NT2/D1 (cell line): Measurements from ENCODE around the gene PPP1R37.
A peak's percentile ranks its signal among the peaks of the same experiment; 100 is the strongest.
"Not testable (repeated sequence)": the region's sequence is repeated elsewhere in the genome, so short reads cannot be mapped to it uniquely, and the experiment has no call there.

ENCODE experiments used
- DNase-seq: peaks from one replicate; pipeline ENCODE4 v3.0.0-alpha.2; 2011; ENCODE audit warnings: low read depth, low spot score
- H3K27me3 ChIP-seq: 2 replicates; pipeline ENCODE4 v1.6.0; 2011; ENCODE audit warnings: mild to moderate bottlenecking; ENCODE audit not compliant: insufficient read length, insufficient read depth
- H3K36me3 ChIP-seq: 2 replicates; pipeline ENCODE4 v1.6.1; 2011; ENCODE audit warnings: mild to moderate bottlenecking, low read length, mixed read lengths; ENCODE audit not compliant: insufficient read depth, insufficient read length
- H3K4me1 ChIP-seq: 2 replicates; pipeline ENCODE4 v1.5.1; 2011; ENCODE audit not compliant: insufficient read depth, insufficient read length
- H3K4me3 ChIP-seq: 2 replicates; pipeline ENCODE4 v1.5.1; 2011; ENCODE audit warnings: low read depth; ENCODE audit not compliant: insufficient read length
- H3K9ac ChIP-seq: 2 replicates; pipeline ENCODE4 v1.6.0; 2011; ENCODE audit warnings: low read depth; ENCODE audit not compliant: insufficient read length
- H3K9me3 ChIP-seq: 2 replicates; pipeline ENCODE4 v1.5.1; 2011; ENCODE audit warnings: mild to moderate bottlenecking, low read length; ENCODE audit not compliant: insufficient read depth
- SUZ12 ChIP-seq: IDR thresholded peaks from 2 replicates; pipeline ENCODE4 v1.6.1; 2011; ENCODE audit not compliant: insufficient read length, insufficient read depth; ENCODE audit errors: extremely low read depth
- YY1 ChIP-seq: IDR thresholded peaks from 2 replicates; pipeline ENCODE4 v1.6.1; 2011; ENCODE audit not compliant: insufficient read length, insufficient read depth
- ZNF274 ChIP-seq: IDR thresholded peaks from 2 replicates; pipeline ENCODE4 v1.6.1; 2011; ENCODE audit warnings: mild to moderate bottlenecking, low read depth, low read length

Gene PPP1R37

DNA sequence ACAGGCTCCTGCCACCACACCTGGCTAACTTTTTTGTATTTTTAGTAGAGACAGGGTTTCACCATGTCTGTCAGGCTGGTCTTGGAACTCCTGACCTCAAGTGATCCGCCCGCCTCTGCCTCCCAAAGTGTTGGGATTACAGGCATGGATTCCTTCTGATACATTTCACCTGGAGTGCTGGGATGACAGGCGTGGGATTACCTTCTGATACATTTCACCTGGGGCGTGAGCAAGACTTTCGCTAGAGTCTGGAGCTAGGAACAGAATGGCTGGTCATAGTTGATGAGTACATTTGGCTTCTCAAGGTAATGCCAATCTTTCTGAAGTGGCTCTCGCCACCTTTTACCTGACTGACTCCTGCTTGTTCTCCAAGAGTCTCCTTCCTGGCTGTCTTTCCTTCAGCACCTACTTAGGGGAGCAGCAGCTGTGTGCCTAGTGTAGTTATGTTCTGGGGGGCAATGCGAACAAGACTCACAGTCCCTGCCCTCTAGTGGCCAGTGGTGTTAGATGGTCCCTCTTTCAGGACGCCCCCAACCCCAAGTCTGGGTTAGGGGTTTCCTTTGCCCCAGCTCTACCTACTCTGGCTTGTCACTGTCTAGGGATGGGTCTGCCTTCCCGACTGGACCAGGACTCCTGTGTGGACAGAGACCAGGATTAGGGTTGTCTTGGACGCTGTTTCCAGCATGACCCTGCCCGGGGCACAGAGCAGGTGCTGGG is 19.3 kb downstream of the PPP1R37 start:
- peaks cover 19% of the 10 kb centered on the region for H3K4me1 ChIP-seq
- DNase-seq: no peak
- no peak overlapping the region for H3K9ac ChIP-seq
- no peaks in the 10 kb centered on the region for H3K9me3 ChIP-seq
- TF ChIP-seq YY1 (no peak), SUZ12 (no peak), ZNF274 (no peak)
- no peak overlapping the region for H3K4me3 ChIP-seq
- peaks cover 9% of the 10 kb centered on the region for H3K36me3 ChIP-seq
- no peaks in the 10 kb centered on the region for H3K27me3 ChIP-seq

GRCh38 chr19:45113628-45114027 is 20.6 kb downstream of the PPP1R37 start:
- Histone ChIP-seq H3K4me1 (peaks cover 26% of the 10 kb centered on the region), H3K36me3 (peaks cover 9% of the 10 kb centered on the region), H3K4me3 (no peak overlapping the region), H3K9ac (no peak overlapping the region), H3K9me3 (no peaks in the 10 kb centered on the region), H3K27me3 (no peaks in the 10 kb centered on the region)
- no peak for DNase-seq
- TF ChIP-seq SUZ12: no peak
- no peak for TF ChIP-seq YY1
- no peak for TF ChIP-seq ZNF274

GRCh38 chr19:45114116-45114515 is 21.1 kb downstream of the PPP1R37 start:
- no peaks in the 10 kb centered on the region for H3K9me3 ChIP-seq
- H3K4me1 ChIP-seq: peaks cover 26% of the 10 kb centered on the region
- H3K9ac ChIP-seq: no peak overlapping the region
- H3K36me3 ChIP-seq: peaks cover 9% of the 10 kb centered on the region
- H3K4me3 ChIP-seq: no peak overlapping the region
- H3K27me3 ChIP-seq: no peaks in the 10 kb centered on the region
- DNase-seq: no peak
- TF ChIP-seq YY1 (no peak), ZNF274 (no peak), SUZ12 (no peak)

- peaks cover 13% of the 10 kb centered on the region for H3K36me3 ChIP-seq
- H3K9me3 ChIP-seq: no peaks in the 10 kb centered on the region
- peak overlapping the region; percentile 21 for H3K9ac ChIP-seq
- no peak for DNase-seq
- no peak overlapping the region for H3K4me3 ChIP-seq
- no peaks in the 10 kb centered on the region for H3K27me3 ChIP-seq
- no peak for TF ChIP-seq YY1
- TF ChIP-seq ZNF274: no peak
- TF ChIP-seq SUZ12: no peak
- peaks cover 26% of the 10 kb centered on the region for H3K4me1 ChIP-seq
These were observed 23.0 kb downstream of the PPP1R37 start for GRCh38 chr19:45115809-45116615.

DNA sequence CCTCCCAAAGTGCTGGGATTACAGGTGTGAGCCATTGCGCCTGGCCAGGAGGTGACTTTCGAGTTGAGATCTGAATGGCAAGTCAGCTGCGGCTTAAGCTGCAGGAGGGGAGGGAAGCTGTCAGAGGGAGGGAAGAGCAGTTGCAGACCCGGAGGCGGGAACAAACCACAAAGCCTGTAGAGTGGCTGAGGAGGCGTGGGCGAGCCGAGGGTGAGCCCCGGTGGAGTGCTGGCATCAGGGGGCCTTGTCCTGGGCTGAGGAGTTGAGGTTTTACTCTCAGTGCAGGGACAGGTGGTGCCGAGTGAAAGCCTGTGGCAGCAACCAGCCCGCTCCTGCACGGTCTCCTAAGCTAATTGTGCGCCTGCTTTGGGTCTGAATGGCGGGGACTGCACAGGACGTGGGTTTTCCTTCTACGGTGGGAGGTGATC is 24.2 kb downstream of the PPP1R37 start:
- H3K9ac ChIP-seq: no peak overlapping the region
- peaks cover 26% of the 10 kb centered on the region for H3K4me1 ChIP-seq
- no peak for TF ChIP-seq SUZ12
- TF ChIP-seq YY1: no peak
- no peak for TF ChIP-seq ZNF274
- peaks cover 13% of the 10 kb centered on the region for H3K36me3 ChIP-seq
- DNase-seq: no peak
- no peaks in the 10 kb centered on the region for H3K27me3 ChIP-seq
- no peaks in the 10 kb centered on the region for H3K9me3 ChIP-seq
- no peak overlapping the region for H3K4me3 ChIP-seq

DNA sequence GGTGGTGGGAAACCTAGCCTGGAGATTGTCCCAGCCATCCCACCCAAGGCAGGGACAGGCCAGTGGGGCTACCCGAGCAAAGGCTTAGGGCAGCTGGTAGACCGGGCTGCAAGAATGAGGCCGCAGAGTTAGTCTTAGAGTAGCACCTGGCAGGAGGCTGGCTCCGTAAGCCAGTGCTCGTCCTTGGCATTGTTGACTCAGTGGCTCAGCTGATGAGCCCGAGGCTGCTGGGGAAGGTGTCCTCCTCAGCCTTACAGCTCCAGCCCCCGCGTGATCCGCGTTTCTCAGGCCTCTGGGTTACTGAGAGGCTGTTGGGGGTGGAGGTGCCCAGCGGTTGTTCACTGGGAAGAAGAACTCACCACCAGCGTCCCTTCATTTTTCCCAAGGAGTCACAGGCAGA is 24.7 kb downstream of the PPP1R37 start:
- no peak overlapping the region for H3K4me3 ChIP-seq
- TF ChIP-seq YY1 (no peak), ZNF274 (no peak), SUZ12 (no peak)
- H3K4me1 ChIP-seq: peaks cover 23% of the 10 kb centered on the region
- no peaks in the 10 kb centered on the region for H3K27me3 ChIP-seq
- no peaks in the 10 kb centered on the region for H3K9me3 ChIP-seq
- H3K9ac ChIP-seq: no peak overlapping the region
- peaks cover 12% of the 10 kb centered on the region for H3K36me3 ChIP-seq
- DNase-seq: no peak

DNA sequence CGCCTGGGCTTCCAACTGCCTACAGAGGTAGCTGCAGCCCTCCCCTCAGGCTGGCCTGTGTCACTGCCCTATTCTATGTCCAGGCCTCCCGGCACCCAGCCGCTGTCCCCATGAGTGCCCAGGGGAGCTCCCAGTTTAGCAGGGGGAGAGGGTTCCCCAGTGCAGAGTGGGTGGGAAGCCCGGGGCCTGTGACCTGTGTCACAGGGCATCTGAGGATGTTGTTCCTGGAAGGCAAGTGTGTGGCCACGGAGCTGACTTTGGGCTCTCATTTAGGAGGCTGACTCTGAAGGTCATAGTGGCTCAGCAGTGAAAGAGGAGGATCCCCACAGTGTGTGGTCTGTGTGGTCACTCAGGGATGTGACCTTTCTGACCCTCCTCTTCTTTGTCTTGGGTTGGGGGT is 25.1 kb downstream of the PPP1R37 start:
- Histone ChIP-seq H3K4me3 (no peak overlapping the region), H3K36me3 (peaks cover 10% of the 10 kb centered on the region), H3K9me3 (no peaks in the 10 kb centered on the region), H3K4me1 (peaks cover 20% of the 10 kb centered on the region), H3K27me3 (no peaks in the 10 kb centered on the region), H3K9ac (no peak overlapping the region)
- no peak for DNase-seq
- TF ChIP-seq YY1: no peak
- TF ChIP-seq SUZ12: no peak
- TF ChIP-seq ZNF274: no peak

DNA sequence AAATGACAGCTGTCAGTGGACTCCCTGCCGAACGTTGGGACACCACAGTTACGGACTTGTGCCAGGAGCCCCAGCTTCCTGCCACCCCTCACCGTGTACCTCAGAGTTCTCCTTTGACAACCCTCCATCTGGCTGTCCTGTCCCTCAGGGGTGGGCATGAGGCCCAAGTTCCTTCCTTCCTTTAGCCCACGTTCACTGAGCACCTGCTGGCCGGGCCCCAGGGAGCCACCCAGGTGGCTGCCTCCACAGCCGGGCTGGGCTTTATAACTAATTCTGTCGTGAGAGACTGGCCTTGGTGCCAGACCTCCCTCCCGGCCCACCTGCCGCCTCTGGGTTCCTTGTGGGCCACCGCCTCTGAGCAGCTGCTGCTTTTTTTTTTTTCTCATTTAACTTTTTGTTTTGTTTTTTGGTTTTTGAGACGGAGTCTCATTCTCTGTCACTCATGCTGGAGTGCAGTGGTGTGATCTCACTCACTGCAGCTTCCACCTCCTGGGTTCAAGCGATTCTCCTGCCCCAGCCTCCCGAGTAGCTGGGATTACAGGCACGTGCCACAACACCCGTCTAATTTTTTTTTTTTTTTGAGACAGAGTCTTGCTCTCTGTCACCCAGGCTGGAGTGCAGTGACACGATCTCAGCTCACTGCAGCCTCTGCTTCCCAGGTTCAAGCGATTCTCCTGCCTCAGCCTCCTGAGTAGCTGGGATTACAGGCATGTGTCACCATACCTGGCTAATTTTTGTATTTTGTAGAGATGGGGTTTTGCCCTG is 25.8 kb downstream of the PPP1R37 start:
- Histone ChIP-seq H3K4me1 (peaks cover 17% of the 10 kb centered on the region), H3K36me3 (peaks cover 16% of the 10 kb centered on the region)
- H3K4me3 ChIP-seq, H3K27me3 ChIP-seq, H3K9me3 ChIP-seq, H3K9ac ChIP-seq, DNase-seq: not testable (repeated sequence)
